Natural killer cell (primary cell): ENCODE measurements around the gene COPS6. TPM values are rescaled to one million over a fixed set of nuclear protein-coding genes. Genes with fewer than 3 reads are reported as not detected.

Experiments used
- ATAC-seq, 3 donors: fragments of 150-1000 bp in 2 of 3; fragments of 200-7000 bp in 1 of 3; cut with Tn5 transposase; 1 replicate in 1 of 3; 2 replicates in 2 of 3; pipeline ENCODE4 v1.10.0; 2021; ENCODE audit warnings: mild to moderate bottlenecking in 2 of 3, moderate library complexity in 2 of 3
- DNase-seq, 2 donors: peaks; one replicate each; pipeline versions ENCODE4 v3.0.0 to v3.0.0-alpha.2; 2013 to 2021; ENCODE audit warnings: mixed read lengths in 1 of 2
- H3K27ac ChIP-seq: one replicate; pipeline ENCODE4 v1.5.1; 2013; ENCODE audit warnings: mild to moderate bottlenecking, low read length
- H3K27me3 ChIP-seq: one replicate; pipeline ENCODE4 v1.6.1; 2013; ENCODE audit warnings: low read length; ENCODE audit not compliant: control insufficient read depth, insufficient read depth
- H3K36me3 ChIP-seq: one replicate; pipeline ENCODE4 v1.6.1; 2013; ENCODE audit warnings: low read length; ENCODE audit not compliant: control insufficient read depth, insufficient read depth
- H3K4me1 ChIP-seq: one replicate; pipeline ENCODE4 v1.6.1; 2013; ENCODE audit warnings: low read length; ENCODE audit not compliant: control insufficient read depth, insufficient read depth
- H3K4me3 ChIP-seq: one replicate; pipeline ENCODE4 v1.5.1; 2013; ENCODE audit warnings: low read length
- H3K9me3 ChIP-seq: one replicate; pipeline ENCODE4 v1.6.1; 2013; ENCODE audit warnings: low read length; ENCODE audit not compliant: control insufficient read depth, insufficient read depth
- H3K27ac Mint-ChIP-seq, 2 donors: one replicate each; pipeline ENCODE4 v1.8.0; 2022; ENCODE audit warnings: mild to moderate bottlenecking in 2 of 2, mixed read lengths in 2 of 2, moderate library complexity in 1 of 2
- H3K27me3 Mint-ChIP-seq, 2 donors: one replicate each; pipeline ENCODE4 v1.8.0; 2022; ENCODE audit warnings: low read depth in 2 of 2, mixed read lengths in 2 of 2
- H3K36me3 Mint-ChIP-seq: one replicate; pipeline ENCODE4 v1.8.0; 2022; ENCODE audit warnings: mixed read lengths
- H3K4me1 Mint-ChIP-seq, 2 donors: one replicate each; pipeline ENCODE4 v1.8.0; 2022; ENCODE audit warnings: mixed read lengths in 2 of 2
- H3K4me3 Mint-ChIP-seq: one replicate; pipeline ENCODE4 v1.8.0; 2022; ENCODE audit warnings: mild to moderate bottlenecking, moderate library complexity, mixed read lengths
- H3K9me3 Mint-ChIP-seq, 2 donors: one replicate each; pipeline ENCODE4 v1.8.0; 2022; ENCODE audit warnings: mixed read lengths in 2 of 2
- WGBS: methylation state at CpG from one replicate; pipeline ENCODE4 v1.1.7; 2013; ENCODE audit warnings: missing lambda C conversion rate; ENCODE audit not compliant: insufficient coverage; 5-methylcytosine and 5-hydroxymethylcytosine counted together
- intact Hi-C: fragments of 100-400 bp; cut with micrococcal nuclease; formaldehyde crosslinking; loops from one replicate; pipeline ENCODE4 v1.14.2; 2022
- total RNA-seq, 4 donors: library from RNA; stranded (reverse); fragments of 120-200 nt in 1 of 4; gene quantifications; one replicate each; pipeline versions ENCODE4 v1.2.3 to v1.2.4, GENCODE V29; 2013 to 2022
- TF ChIP-seq, protein P1 (sequence below): fragments of 200-600 bp; IDR thresholded peaks from one replicate; pipeline ENCODE4 v1.8.0; 2022; ENCODE audit warnings: antibody characterized with exemption

The COPS6 gene
- total RNA-seq, 3 donors from 2014 or later (not counting 1 experiment from before 2014, with no cell fraction given), result 79.0 to 94.6 (median 84.4) TPM

DNA sequence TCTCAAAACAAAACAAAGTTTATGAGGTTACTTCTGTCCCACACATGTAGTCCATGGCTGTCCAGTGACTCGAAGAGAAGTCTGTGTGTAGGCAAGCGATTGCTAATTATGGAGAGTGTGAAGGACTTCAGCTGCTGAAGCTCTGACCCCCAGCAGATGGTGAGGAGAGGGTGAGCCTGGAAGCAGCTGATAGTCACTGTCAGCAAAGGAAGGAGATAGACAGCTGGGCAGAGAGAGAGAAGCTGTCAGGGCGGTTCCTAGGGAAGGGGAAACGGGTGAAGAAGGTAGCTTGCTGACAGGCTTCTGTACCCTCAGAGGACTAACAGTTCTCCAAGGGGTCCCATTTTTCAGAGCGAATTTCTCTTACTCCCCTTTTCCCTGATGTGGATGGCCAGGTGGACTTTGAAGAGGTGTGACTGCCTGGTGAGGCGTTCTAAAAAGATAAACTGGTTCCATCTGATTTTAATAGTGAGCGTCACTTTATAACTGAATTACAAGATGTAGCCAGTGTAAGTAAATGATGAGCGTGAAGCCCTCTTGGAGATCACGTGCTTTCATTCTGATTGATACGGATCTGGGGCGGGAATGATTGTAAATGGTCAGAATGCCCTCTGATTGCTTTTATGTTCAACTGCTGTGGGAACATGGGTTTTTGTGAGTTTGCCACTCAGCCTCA is 27.1 kb upstream of the COPS6 start:
- Histone ChIP-seq H3K27ac (no peak overlapping the region), H3K27me3 (no peaks in the 10 kb centered on the region), H3K36me3 (peaks cover 47% of the 10 kb centered on the region), H3K4me1 (no peaks in the 10 kb centered on the region), H3K4me3 (no peak overlapping the region), H3K9me3 (no peaks in the 10 kb centered on the region)
- 99% methylated on average over 10 of the region's 11 CpGs for WGBS
- ATAC-seq, result no peak
- TF ChIP-seq, protein P1, sequence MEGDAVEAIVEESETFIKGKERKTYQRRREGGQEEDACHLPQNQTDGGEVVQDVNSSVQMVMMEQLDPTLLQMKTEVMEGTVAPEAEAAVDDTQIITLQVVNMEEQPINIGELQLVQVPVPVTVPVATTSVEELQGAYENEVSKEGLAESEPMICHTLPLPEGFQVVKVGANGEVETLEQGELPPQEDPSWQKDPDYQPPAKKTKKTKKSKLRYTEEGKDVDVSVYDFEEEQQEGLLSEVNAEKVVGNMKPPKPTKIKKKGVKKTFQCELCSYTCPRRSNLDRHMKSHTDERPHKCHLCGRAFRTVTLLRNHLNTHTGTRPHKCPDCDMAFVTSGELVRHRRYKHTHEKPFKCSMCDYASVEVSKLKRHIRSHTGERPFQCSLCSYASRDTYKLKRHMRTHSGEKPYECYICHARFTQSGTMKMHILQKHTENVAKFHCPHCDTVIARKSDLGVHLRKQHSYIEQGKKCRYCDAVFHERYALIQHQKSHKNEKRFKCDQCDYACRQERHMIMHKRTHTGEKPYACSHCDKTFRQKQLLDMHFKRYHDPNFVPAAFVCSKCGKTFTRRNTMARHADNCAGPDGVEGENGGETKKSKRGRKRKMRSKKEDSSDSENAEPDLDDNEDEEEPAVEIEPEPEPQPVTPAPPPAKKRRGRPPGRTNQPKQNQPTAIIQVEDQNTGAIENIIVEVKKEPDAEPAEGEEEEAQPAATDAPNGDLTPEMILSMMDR, result no peak
- Mint-ChIP-seq H3K4me1 (no peaks in the 10 kb centered on the region), H3K9me3 (no peaks in the 10 kb centered on the region), H3K27ac (peak overlapping the region in 1 of 2 donors; percentile 63), H3K36me3 (no peaks in the 10 kb centered on the region), H3K4me3 (no peak overlapping the region), H3K27me3 (no peaks in the 10 kb centered on the region)
- intact Hi-C loops, result no loop called here
- no peak for DNase-seq

DNA sequence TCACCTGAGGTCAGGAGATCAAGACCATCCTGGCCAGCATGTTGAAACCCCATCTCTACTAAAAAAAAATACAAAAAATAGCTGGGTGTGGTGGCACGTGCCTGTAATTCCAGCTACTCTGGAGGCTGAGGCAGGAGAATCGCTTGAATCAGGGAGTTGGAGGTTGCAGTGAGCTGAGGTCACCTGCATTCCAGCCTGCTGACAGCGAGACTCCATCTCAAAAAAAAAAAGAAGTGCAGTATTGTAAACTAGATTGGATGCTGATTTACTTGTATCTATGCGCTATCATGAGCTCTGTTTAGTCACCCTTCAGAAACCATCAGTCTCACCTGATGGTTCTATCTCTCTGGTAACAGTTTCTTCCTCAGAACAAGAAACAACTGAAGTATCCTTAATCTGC is 25.4 kb upstream of the COPS6 start:
- H3K9me3 Mint-ChIP-seq, result no peaks in the 10 kb centered on the region

DNA sequence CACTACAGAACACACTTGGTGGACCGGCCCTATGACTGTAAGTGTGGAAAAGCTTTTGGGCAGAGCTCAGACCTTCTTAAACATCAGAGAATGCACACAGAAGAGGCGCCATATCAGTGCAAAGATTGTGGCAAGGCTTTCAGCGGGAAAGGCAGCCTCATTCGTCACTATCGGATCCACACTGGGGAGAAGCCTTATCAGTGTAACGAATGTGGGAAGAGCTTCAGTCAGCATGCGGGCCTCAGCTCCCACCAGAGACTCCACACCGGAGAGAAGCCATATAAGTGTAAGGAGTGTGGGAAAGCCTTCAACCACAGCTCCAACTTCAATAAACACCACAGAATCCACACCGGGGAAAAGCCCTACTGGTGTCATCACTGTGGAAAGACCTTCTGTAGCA is 24.6 kb upstream of the COPS6 start:
- H3K9me3 ChIP-seq, result no peaks in the 10 kb centered on the region
- intact Hi-C loops, result no loop called here
- H3K27ac ChIP-seq, result no peak overlapping the region
- no peak for ATAC-seq
- H3K27me3 Mint-ChIP-seq, result no peaks in the 10 kb centered on the region
- H3K4me1 Mint-ChIP-seq, result no peaks in the 10 kb centered on the region
- DNase-seq, result no peak
- H3K4me1 ChIP-seq, result no peaks in the 10 kb centered on the region
- H3K4me3 Mint-ChIP-seq, result no peak overlapping the region
- H3K27me3 ChIP-seq, result no peaks in the 10 kb centered on the region
- no peak overlapping the region for H3K4me3 ChIP-seq
- H3K9me3 Mint-ChIP-seq, result no peaks in the 10 kb centered on the region
- TF ChIP-seq, protein P1, result no peak
- H3K36me3 ChIP-seq, result peaks cover 29% of the 10 kb centered on the region
- WGBS, result 95% methylated on average over 7 of the region's 9 CpGs
- H3K36me3 Mint-ChIP-seq, result no peaks in the 10 kb centered on the region
- no peak overlapping the region for H3K27ac Mint-ChIP-seq

More for the DNA sequence above, 25.4 kb upstream of the COPS6 start:
- H3K36me3 Mint-ChIP-seq, result no peaks in the 10 kb centered on the region
- no peaks in the 10 kb centered on the region for H3K4me1 ChIP-seq
- H3K4me3 ChIP-seq, result no peak overlapping the region
- H3K27ac ChIP-seq, result no peak overlapping the region
- intact Hi-C loops, result no loop called here
- H3K36me3 ChIP-seq, result peaks cover 32% of the 10 kb centered on the region
- H3K27me3 Mint-ChIP-seq, result no peaks in the 10 kb centered on the region
- ATAC-seq (no peak), DNase-seq (no peak)
- WGBS, result 96% methylated on average over 4 of the region's 4 CpGs
- no peak overlapping the region for H3K4me3 Mint-ChIP-seq
- TF ChIP-seq, protein P1, result no peak
- no peaks in the 10 kb centered on the region for H3K27me3 ChIP-seq
- no peak overlapping the region for H3K27ac Mint-ChIP-seq
- no peaks in the 10 kb centered on the region for H3K4me1 Mint-ChIP-seq
- H3K9me3 ChIP-seq, result no peaks in the 10 kb centered on the region
